Measurements from ENCODE around the gene ROGDI. TPM values are rescaled to one million over a fixed set of nuclear protein-coding genes. Genes with fewer than 3 reads are reported as not detected.
A peak's percentile ranks its signal among the peaks of the same experiment; 100 is the strongest.

ROGDI gene
- total and polyA plus RNA-seq, 2 of the 13 experiments (the other 11 are each of a cell fraction or from before 2014, with no cell fraction given), result 19.2 to 42.1 TPM

DNA sequence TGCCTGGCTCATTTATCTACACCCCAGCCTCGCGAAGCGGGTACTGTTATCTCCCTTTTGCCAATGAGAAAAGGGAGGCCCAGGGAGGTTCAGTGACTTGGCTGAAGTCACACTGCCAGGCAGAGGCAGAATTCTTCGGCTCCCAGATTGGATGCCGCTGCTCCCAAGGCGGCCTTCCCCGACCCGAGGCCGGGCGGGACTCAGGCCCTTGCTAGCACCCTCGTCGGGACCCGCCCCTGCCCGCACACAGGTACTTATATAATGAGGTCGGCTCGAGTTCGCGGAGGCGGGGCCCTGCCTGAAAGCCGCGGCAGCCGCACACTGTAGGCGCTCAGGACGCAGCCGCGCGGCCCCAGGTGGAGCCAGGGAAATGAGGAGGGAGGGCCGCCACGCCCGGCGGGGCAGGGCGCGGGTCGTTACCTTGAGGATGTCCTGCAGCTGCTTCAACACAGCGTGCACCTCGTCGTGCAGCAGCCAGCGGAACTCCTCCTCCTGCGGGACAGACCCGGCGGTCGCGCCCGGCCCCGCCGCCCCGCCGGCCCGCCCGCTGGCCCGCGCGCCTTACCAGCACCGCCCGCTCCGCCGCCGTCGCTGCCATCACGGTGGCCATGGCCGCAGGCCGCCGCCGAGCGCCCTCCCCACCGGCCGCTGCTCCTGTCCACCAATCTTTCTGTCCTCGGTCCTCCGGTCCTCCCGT lies at the start of gene ROGDI (continued):
- TF ChIP-seq, protein P1, sequence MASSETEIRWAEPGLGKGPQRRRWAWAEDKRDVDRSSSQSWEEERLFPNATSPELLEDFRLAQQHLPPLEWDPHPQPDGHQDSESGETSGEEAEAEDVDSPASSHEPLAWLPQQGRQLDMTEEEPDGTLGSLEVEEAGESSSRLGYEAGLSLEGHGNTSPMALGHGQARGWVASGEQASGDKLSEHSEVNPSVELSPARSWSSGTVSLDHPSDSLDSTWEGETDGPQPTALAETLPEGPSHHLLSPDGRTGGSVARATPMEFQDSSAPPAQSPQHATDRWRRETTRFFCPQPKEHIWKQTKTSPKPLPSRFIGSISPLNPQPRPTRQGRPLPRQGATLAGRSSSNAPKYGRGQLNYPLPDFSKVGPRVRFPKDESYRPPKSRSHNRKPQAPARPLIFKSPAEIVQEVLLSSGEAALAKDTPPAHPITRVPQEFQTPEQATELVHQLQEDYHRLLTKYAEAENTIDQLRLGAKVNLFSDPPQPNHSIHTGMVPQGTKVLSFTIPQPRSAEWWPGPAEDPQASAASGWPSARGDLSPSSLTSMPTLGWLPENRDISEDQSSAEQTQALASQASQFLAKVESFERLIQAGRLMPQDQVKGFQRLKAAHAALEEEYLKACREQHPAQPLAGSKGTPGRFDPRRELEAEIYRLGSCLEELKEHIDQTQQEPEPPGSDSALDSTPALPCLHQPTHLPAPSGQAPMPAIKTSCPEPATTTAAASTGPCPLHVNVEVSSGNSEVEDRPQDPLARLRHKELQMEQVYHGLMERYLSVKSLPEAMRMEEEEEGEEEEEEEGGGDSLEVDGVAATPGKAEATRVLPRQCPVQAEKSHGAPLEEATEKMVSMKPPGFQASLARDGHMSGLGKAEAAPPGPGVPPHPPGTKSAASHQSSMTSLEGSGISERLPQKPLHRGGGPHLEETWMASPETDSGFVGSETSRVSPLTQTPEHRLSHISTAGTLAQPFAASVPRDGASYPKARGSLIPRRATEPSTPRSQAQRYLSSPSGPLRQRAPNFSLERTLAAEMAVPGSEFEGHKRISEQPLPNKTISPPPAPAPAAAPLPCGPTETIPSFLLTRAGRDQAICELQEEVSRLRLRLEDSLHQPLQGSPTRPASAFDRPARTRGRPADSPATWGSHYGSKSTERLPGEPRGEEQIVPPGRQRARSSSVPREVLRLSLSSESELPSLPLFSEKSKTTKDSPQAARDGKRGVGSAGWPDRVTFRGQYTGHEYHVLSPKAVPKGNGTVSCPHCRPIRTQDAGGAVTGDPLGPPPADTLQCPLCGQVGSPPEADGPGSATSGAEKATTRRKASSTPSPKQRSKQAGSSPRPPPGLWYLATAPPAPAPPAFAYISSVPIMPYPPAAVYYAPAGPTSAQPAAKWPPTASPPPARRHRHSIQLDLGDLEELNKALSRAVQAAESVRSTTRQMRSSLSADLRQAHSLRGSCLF (CRISPR knock-in tag; IDR thresholded peaks at IDR 0.05; ENCODE audit: borderline replicate concordance), result no peak
- no peak for TF ChIP-seq ADNP (CRISPR knock-in tag; IDR thresholded peaks at IDR 0.05)
- TF ChIP-seq IRX3 (CRISPR knock-in tag; IDR thresholded peaks at IDR 0.05; ENCODE audit: borderline replicate concordance, low read depth), result no peak
- TF ChIP-seq, protein P2, sequence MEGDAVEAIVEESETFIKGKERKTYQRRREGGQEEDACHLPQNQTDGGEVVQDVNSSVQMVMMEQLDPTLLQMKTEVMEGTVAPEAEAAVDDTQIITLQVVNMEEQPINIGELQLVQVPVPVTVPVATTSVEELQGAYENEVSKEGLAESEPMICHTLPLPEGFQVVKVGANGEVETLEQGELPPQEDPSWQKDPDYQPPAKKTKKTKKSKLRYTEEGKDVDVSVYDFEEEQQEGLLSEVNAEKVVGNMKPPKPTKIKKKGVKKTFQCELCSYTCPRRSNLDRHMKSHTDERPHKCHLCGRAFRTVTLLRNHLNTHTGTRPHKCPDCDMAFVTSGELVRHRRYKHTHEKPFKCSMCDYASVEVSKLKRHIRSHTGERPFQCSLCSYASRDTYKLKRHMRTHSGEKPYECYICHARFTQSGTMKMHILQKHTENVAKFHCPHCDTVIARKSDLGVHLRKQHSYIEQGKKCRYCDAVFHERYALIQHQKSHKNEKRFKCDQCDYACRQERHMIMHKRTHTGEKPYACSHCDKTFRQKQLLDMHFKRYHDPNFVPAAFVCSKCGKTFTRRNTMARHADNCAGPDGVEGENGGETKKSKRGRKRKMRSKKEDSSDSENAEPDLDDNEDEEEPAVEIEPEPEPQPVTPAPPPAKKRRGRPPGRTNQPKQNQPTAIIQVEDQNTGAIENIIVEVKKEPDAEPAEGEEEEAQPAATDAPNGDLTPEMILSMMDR (CRISPR knock-in tag; IDR thresholded peaks at IDR 0.05), result no peak
- no peak for TF ChIP-seq SSRP1 (CRISPR knock-in tag; IDR thresholded peaks at IDR 0.05)
- no peak for TF ChIP-seq ZNF124 (CRISPR knock-in tag; IDR thresholded peaks at IDR 0.05)
- no peak for TF ChIP-seq RBM22 (optimal IDR thresholded peaks at IDR 0.05; ENCODE audit: low read length)
- TF ChIP-seq ZNF317 (CRISPR knock-in tag; IDR thresholded peaks at IDR 0.05), result no peak
- TF ChIP-seq SRSF4 (IDR thresholded peaks at IDR 0.05; ENCODE audit: low read depth, low read length, poor library complexity, severe bottlenecking), result no peak
- TF ChIP-seq, protein P3, sequence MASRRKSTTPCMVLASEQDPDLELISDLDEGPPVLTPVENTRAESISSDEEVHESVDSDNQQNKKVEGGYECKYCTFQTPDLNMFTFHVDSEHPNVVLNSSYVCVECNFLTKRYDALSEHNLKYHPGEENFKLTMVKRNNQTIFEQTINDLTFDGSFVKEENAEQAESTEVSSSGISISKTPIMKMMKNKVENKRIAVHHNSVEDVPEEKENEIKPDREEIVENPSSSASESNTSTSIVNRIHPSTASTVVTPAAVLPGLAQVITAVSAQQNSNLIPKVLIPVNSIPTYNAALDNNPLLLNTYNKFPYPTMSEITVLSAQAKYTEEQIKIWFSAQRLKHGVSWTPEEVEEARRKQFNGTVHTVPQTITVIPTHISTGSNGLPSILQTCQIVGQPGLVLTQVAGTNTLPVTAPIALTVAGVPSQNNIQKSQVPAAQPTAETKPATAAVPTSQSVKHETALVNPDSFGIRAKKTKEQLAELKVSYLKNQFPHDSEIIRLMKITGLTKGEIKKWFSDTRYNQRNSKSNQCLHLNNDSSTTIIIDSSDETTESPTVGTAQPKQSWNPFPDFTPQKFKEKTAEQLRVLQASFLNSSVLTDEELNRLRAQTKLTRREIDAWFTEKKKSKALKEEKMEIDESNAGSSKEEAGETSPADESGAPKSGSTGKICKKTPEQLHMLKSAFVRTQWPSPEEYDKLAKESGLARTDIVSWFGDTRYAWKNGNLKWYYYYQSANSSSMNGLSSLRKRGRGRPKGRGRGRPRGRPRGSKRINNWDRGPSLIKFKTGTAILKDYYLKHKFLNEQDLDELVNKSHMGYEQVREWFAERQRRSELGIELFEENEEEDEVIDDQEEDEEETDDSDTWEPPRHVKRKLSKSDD (CRISPR knock-in tag; IDR thresholded peaks at IDR 0.05; ENCODE audit: low read depth), result no peak
- TF ChIP-seq BRF2 (CRISPR knock-in tag; IDR thresholded peaks at IDR 0.05), result no peak
- TF ChIP-seq ZBTB1 (CRISPR knock-in tag; IDR thresholded peaks at IDR 0.05; ENCODE audit: borderline replicate concordance), result no peak
- TF ChIP-seq, protein P4, sequence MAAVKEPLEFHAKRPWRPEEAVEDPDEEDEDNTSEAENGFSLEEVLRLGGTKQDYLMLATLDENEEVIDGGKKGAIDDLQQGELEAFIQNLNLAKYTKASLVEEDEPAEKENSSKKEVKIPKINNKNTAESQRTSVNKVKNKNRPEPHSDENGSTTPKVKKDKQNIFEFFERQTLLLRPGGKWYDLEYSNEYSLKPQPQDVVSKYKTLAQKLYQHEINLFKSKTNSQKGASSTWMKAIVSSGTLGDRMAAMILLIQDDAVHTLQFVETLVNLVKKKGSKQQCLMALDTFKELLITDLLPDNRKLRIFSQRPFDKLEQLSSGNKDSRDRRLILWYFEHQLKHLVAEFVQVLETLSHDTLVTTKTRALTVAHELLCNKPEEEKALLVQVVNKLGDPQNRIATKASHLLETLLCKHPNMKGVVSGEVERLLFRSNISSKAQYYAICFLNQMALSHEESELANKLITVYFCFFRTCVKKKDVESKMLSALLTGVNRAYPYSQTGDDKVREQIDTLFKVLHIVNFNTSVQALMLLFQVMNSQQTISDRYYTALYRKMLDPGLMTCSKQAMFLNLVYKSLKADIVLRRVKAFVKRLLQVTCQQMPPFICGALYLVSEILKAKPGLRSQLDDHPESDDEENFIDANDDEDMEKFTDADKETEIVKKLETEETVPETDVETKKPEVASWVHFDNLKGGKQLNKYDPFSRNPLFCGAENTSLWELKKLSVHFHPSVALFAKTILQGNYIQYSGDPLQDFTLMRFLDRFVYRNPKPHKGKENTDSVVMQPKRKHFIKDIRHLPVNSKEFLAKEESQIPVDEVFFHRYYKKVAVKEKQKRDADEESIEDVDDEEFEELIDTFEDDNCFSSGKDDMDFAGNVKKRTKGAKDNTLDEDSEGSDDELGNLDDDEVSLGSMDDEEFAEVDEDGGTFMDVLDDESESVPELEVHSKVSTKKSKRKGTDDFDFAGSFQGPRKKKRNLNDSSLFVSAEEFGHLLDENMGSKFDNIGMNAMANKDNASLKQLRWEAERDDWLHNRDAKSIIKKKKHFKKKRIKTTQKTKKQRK (IDR thresholded peaks at IDR 0.05; ENCODE audit: low read length), result no peak
- no peak for TF ChIP-seq FOXM1 (CRISPR knock-in tag; IDR thresholded peaks at IDR 0.05)
- TF ChIP-seq CBX5 (CRISPR knock-in tag; IDR thresholded peaks at IDR 0.05; ENCODE audit: borderline replicate concordance), result peak; percentile 26; the same call in 1 of the 2 replicates
